SK-N-DZ (cell line): Measurements from ENCODE around the gene AHNAK2.

Experiments
- DNase-seq: peaks from one replicate; pipeline ENCODE4 v3.0.0-alpha.2; 2015; ENCODE audit warnings: low spot score

Gene AHNAK2

DNA sequence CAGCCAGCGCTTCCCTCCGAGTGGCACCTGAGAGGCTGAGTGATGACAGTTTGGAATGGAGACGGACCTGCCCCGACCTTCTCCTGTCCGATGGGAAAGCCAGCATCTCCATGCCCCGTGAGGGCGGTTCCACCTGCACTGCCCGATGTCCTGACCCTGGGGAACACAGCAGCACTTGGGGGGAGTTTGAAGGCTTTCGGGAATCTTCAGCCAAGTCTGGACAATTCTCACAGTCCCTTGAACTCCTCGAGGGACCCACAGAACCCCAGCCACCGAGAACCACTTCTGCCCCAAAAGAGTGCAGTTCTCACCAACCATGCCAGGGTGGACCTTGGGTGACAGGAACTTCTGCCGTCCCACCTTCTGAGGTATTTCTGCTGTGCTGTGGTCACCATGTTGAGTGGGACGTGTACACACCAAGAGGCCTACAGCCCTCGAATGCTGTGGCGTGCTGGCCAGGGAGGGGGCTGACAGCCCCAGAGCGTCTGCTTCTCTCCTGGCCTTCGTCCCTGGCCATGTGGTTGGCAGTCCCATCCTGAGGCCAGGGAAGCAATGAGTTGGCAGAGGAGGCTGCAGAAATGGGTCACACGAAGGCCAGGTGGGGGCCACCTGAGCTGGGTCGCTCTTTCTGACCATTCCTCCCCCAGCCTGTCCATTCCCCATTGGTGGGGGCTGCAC lies 8.5 kb upstream of the AHNAK2 start:
- DNase-seq: no peak

GRCh38 chr14:104985675-104986486 lies 7.7 kb upstream of the AHNAK2 start, which contains the start of gene CLBA1:
Gene CLBA1, plus strand, starts transcription at chr14:104985788. Its CDS starts 644 bp downstream, at chr14:104986432.
- DNase-seq: peak; percentile 73

GRCh38 chr14:104984056-104984894 lies 6.1 kb upstream of the AHNAK2 start:
- DNase-seq: no peak

DNA sequence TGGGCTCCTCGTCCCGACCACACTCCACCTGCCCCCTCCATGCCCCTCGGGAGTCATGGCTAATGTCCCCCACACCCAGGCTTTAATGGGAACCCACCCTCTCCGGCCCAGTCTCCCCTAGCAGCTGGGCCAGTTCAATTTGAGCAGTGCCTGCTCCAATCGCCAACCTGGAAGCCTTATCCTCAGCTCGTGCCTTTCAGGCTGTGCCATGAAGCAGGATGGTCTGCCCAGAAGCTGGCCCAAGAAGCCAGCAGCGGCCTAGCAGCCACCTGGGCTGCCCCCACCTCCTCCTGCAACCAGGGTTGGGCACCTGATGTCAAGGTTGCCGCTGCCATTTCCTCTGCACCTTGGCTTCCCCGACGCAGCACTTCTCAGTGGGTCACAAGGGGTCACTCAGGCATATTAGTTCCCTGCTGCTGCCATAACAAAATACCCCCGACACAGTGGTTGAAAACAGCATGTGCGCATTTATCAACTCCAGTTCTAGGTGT lies 5.1 kb upstream of the AHNAK2 start:
- DNase-seq: no peak

DNA sequence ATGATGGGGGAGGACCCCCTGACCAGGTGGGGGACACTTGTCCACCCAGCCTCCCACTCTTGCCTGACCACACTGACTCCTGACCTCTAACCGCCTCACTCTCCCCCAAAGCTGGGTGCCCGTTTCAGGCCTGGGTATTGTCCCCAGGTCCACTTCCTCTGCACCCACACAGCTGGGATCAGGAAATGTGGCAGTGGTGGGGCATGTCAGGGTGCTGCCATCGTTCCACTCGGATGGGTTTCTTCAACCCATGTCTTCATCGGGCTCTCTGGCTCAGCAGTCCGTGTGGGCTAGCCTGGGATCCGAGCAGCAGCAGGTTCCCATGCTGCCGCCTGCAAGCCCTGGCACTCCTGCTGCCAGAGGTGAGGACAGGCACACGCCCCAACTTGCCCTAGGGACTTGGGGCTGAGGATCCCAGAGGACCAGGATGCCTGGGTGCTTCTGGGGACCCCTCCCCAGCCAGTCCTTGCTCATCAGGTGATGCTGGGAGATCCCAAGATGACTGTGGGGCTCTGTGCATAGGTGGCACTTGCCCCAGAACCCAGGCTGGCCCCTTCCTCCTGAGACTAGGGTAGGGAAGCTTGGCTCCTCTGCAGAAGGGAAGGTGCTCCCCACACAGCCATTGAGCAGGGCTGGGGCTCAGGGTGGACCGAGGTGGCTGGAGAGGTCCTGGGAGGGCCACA lies 4.5 kb upstream of the AHNAK2 start:
- no peak for DNase-seq

- no peak for DNase-seq
These were observed 3.7 kb upstream of the AHNAK2 start for GRCh38 chr14:104981699-104982541.

- no peak for DNase-seq
These were observed 2.7 kb upstream of the AHNAK2 start for GRCh38 chr14:104980611-104981531.

DNA sequence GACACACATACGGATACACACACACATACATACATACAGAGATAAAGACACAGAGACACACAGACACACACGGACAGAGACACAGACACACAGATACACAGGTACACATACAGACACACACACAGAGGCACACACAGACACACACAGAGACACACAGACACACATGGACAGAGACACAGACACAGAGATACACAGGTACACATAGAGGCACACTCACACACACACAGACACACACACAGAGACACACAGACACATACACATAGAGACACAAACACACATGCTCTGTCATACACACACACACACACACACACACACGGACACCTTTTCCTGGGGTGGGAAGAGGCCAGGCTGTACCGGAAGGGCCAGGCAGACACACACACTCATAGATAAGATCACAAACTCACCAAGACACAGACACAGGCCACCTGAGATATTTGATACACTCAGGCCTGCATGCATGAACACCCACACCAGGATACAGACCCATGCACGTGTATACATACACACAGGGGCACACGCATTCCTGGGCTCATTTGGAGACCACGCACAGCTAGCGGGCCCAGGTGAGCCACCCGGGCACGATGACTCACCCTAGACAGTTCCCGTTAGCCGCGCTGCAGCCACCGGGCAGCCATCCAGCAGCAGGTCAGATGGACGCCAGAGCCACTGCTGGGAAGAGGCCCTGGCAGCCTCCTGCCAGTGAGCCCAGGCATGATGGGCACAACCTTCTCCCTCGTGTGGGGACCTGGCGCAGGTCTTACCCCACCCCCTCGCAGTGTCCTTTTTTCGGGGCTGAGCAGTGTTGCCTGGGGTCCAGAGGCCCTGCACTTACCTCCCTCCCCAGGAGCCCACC lies 1.8 kb upstream of the AHNAK2 start:
- no peak for DNase-seq

GRCh38 chr14:104978746-104979691 lies 845 bp upstream of the AHNAK2 start:
- no peak for DNase-seq

- DNase-seq: no peak
These were observed 1.0 kb downstream of the AHNAK2 start for GRCh38 chr14:104977008-104977680.

- DNase-seq: peak; percentile 64
These were observed 1.8 kb downstream of the AHNAK2 start for GRCh38 chr14:104976198-104977007.

- DNase-seq: no peak
These were observed 2.5 kb downstream of the AHNAK2 start for GRCh38 chr14:104975481-104976197.

GRCh38 chr14:104974665-104975390 lies 3.3 kb downstream of the AHNAK2 start:
- no peak for DNase-seq

GRCh38 chr14:104974146-104974541 lies 4.0 kb downstream of the AHNAK2 start:
- no peak for DNase-seq
